Nephron (organoid): ENCODE results near the gene ACAP2.
"Not testable (repeated sequence)": the region's sequence is repeated elsewhere in the genome, so short reads cannot be mapped to it uniquely, and the experiment has no call there.

Experiments
- H3K27ac Mint-ChIP-seq, 3 experiments: 2 replicates each; pipeline ENCODE4 v1.8.0; 2020; ENCODE audit warnings: mixed read lengths in 3 of 3, mild to moderate bottlenecking in 2 of 3, moderate library complexity in 1 of 3
- H3K27me3 Mint-ChIP-seq: 2 replicates; pipeline ENCODE4 v1.8.0; 2021; ENCODE audit warnings: low read depth, mild to moderate bottlenecking, moderate library complexity, mixed read lengths
- H3K36me3 Mint-ChIP-seq: 2 replicates; pipeline ENCODE4 v1.8.0; 2020; ENCODE audit warnings: low read depth, mixed read lengths
- H3K4me1 Mint-ChIP-seq: 2 replicates; pipeline ENCODE4 v1.8.0; 2020; ENCODE audit warnings: mixed read lengths
- H3K4me3 Mint-ChIP-seq, 3 experiments: 2 replicates each; pipeline ENCODE4 v1.8.0; 2020; ENCODE audit warnings: mild to moderate bottlenecking in 3 of 3, mixed read lengths in 3 of 3, moderate library complexity in 2 of 3
- H3K9me3 Mint-ChIP-seq: 2 replicates; pipeline ENCODE4 v1.8.0; 2020; ENCODE audit warnings: mixed read lengths
- TF ChIP-seq, protein P1 (sequence below), 3 experiments: fragments of 200-600 bp; sonication (generic); IDR thresholded peaks; one replicate each; pipeline ENCODE4 v1.5.0; 2021; ENCODE audit warnings: antibody characterized with exemption in 3 of 3; ENCODE audit not compliant: unreplicated experiment in 3 of 3

Gene ACAP2

DNA sequence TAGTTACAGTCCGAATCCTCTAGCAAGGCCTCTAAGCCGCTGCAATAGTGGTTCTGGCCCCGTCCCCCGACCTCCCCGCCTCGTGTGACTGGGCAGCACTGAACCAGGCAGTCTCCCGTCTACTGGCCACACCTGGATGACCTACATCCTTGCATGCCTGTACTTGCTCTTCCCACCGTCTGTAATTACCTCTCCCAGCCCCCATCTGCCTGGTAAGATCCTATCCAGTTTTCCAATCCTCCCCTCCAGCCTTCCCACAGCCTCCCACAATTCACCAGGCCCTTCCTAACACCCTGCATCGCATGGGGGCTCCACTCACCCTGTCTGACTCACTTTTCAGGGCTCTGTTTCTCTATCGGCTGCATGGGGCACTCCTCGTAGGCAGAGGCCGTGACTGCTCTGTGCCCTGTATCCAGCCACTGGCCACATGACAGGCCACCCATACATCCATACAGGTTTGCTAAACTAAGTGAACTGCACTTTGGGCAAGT is 204.7 kb downstream of the ACAP2 start:
- no peak overlapping the region for H3K4me3 Mint-ChIP-seq
- H3K9me3 Mint-ChIP-seq: peaks cover 10% of the 10 kb centered on the region
- peaks cover 37% of the 10 kb centered on the region for H3K4me1 Mint-ChIP-seq
- TF ChIP-seq, protein P1, sequence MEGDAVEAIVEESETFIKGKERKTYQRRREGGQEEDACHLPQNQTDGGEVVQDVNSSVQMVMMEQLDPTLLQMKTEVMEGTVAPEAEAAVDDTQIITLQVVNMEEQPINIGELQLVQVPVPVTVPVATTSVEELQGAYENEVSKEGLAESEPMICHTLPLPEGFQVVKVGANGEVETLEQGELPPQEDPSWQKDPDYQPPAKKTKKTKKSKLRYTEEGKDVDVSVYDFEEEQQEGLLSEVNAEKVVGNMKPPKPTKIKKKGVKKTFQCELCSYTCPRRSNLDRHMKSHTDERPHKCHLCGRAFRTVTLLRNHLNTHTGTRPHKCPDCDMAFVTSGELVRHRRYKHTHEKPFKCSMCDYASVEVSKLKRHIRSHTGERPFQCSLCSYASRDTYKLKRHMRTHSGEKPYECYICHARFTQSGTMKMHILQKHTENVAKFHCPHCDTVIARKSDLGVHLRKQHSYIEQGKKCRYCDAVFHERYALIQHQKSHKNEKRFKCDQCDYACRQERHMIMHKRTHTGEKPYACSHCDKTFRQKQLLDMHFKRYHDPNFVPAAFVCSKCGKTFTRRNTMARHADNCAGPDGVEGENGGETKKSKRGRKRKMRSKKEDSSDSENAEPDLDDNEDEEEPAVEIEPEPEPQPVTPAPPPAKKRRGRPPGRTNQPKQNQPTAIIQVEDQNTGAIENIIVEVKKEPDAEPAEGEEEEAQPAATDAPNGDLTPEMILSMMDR (IDR thresholded peaks at IDR 0.05; ENCODE audit: unreplicated experiment in 3 of 3): no peak
- peak overlapping the region; percentile 93 to 95 (median 94) for H3K27ac Mint-ChIP-seq
- no peaks in the 10 kb centered on the region for H3K27me3 Mint-ChIP-seq
- H3K36me3 Mint-ChIP-seq: peaks cover 26% of the 10 kb centered on the region

DNA sequence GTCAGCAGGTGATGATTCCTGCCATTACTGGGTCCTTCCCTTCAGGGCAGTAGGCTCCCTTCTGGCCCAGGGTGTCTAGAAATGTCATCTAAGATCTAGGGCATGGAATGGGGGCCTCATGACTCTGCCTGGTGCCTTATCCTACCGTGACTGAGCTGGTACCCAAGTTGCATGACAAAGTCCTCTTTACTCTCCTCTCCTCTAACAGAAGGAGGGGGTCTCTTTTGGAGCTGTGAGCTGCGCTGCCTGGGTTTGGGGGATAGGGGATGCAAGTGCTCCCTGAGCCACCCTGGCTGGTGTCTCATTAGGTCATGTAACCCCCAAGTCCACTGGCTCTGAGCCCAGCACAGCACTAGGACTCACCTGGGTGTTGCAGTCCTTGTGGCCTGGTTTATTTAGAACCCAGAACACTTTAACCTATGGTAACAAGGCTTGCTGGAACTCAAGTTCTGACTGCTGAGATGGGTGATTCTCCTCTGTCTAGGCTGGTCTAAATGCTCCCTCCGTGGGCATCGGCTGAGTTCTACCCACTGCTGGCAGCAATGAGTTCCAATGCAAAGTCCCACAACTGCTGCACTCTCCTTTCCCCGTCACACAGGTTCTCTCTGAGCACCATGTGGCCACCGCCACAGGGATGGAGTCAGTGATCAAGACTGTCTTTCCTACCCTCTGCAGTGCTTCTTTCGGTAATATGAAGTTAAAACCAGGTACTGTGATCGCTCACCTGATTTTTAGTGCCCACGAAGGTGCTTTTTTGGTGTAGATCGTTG is 205.8 kb downstream of the ACAP2 start:
- peaks cover 32% of the 10 kb centered on the region for H3K4me1 Mint-ChIP-seq
- H3K4me3 Mint-ChIP-seq: no peak overlapping the region
- no peaks in the 10 kb centered on the region for H3K27me3 Mint-ChIP-seq
- peaks cover 14% of the 10 kb centered on the region for H3K9me3 Mint-ChIP-seq
- TF ChIP-seq, protein P1 (IDR thresholded peaks at IDR 0.05; ENCODE audit: unreplicated experiment in 3 of 3): no peak
- no peak overlapping the region for H3K27ac Mint-ChIP-seq
- H3K36me3 Mint-ChIP-seq: peaks cover 27% of the 10 kb centered on the region

DNA sequence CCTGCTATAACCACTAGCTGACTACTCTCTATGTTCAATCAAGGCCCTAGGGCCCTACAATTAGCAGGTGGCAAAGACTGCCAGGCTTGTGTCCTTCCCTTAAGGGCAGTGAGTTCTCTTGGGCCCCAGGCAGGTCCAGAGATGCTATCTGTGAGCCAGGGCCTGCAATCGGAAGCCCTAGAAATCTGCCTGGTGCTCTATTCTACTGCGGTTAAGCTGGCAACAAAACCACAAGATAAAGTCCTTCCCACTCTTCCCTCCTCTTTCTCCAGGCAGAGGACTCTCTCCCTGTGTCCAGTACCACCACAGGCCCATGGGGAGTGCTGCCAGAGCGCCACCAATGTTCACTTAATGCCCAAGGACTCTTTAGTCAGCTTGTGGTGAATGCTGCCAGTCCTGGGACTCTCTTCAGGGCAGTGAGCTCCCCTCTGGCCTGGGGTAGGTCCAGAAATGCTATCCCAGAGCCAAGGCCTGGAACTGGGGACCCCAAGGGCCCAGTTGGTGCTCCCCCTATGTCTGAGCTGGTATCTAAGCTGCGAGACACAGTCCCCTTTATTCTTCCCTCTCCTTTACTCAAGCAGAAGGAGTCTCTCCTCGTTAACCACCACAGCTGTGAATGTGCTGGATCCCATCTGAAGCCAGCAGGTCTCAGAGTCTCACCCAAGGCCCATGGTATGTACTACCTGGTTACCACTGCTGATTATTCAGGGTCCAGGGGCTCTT is 206.6 kb downstream of the ACAP2 start:
- no peak overlapping the region for H3K4me3 Mint-ChIP-seq
- no peaks in the 10 kb centered on the region for H3K27me3 Mint-ChIP-seq
- TF ChIP-seq, protein P1 (IDR thresholded peaks at IDR 0.05; ENCODE audit: unreplicated experiment in 3 of 3): no peak
- peaks cover 25% of the 10 kb centered on the region for H3K4me1 Mint-ChIP-seq
- peaks cover 27% of the 10 kb centered on the region for H3K36me3 Mint-ChIP-seq
- no peak overlapping the region for H3K27ac Mint-ChIP-seq
- H3K9me3 Mint-ChIP-seq: peaks cover 14% of the 10 kb centered on the region

DNA sequence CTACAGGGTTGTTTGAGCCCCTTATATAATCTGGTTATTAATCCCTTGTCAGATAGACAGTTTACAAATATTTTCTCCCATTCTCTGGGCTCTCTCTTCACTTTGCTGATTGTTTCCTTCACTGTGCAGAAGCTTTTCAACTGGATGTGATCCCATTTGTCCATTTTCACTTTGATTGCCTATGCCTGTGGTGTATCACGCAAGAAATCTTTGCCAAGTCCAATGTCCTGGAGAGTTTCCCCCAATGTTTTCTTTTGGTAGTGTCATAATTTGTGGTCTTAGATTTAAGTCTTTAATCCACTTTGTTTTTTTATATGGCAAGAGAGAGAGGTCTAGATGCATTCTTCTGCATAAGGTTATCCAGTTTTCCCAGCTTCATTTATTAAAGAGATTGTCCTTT is 212.6 kb downstream of the ACAP2 start:
- Mint-ChIP-seq H3K36me3 (peaks cover 23% of the 10 kb centered on the region), H3K27ac (no peak overlapping the region), H3K4me1 (peaks cover 5% of the 10 kb centered on the region), H3K27me3 (no peaks in the 10 kb centered on the region), H3K4me3 (no peak overlapping the region), H3K9me3 (peaks cover 16% of the 10 kb centered on the region)
- TF ChIP-seq, protein P1 (IDR thresholded peaks at IDR 0.05; ENCODE audit: unreplicated experiment in 3 of 3): no peak

DNA sequence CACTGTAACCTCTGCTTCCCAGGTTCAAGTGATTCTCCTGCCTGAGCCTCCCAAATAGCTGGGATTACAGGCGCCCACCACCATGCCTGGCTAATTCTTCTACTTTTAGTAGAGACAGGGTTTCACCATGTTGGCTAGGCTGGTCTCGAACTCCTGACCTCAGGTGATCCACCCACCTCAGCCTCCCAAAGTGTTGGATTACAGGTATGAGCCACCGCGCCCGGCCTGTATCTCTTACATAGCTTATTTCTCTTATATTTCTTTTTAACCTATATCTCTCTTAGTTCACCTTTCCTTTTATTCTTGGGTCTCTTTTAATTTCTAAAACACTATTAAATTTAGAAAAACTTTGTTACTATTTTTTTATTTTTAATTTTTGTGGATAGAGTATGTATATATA is 213.9 kb downstream of the ACAP2 start:
- H3K36me3 Mint-ChIP-seq: peaks cover 16% of the 10 kb centered on the region
- not testable (repeated sequence) for H3K4me1 Mint-ChIP-seq, H3K4me3 Mint-ChIP-seq

DNA sequence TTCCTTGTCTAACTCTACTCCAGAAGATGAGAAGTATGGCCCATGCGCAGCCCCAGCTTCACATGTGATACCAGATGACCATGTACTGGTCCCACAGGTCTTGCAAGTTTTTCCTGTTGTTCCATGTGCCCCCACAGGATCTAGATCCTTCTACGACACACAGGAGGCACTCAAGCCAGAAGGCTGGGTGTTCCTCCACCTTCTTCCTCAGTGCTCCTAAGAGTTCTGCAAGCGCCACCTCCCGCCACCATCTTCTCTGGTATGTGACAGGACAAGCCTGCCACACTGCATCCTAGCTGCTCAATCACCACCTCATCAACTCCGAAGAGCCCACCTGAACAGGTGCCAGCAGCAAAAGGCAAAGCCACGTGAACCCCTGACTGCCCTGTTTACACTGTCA is 214.9 kb downstream of the ACAP2 start:
- no peak overlapping the region for H3K4me3 Mint-ChIP-seq
- H3K9me3 Mint-ChIP-seq: peaks cover 10% of the 10 kb centered on the region
- peaks cover 12% of the 10 kb centered on the region for H3K36me3 Mint-ChIP-seq
- no peaks in the 10 kb centered on the region for H3K27me3 Mint-ChIP-seq
- H3K27ac Mint-ChIP-seq: no peak overlapping the region
- peaks cover 10% of the 10 kb centered on the region for H3K4me1 Mint-ChIP-seq
- TF ChIP-seq, protein P1 (IDR thresholded peaks at IDR 0.05; ENCODE audit: unreplicated experiment in 3 of 3): no peak

More for the DNA sequence above, 213.9 kb downstream of the ACAP2 start:
- not testable (repeated sequence) for H3K27me3 Mint-ChIP-seq, H3K27ac Mint-ChIP-seq
- H3K9me3 Mint-ChIP-seq: peaks cover 10% of the 10 kb centered on the region
